Activated CD4-positive, alpha-beta T cell treated with anti-CD3 and anti-CD28 coated beads for 36 hours (primary cell): ENCODE data around the gene PRR33. TPM values are rescaled to one million over a fixed set of nuclear protein-coding genes. Genes with fewer than 3 reads are reported as not detected.

Source experiments
- ATAC-seq: fragments of 200-7000 bp; cut with Tn5 transposase; one replicate; pipeline ENCODE4 v1.10.0; 2021; ENCODE audit warnings: mild to moderate bottlenecking, moderate library complexity
- CTCF ChIA-PET: fragments of 350-600 bp; sonication (Branson Sonifier 250); formaldehyde crosslinking; loops from one replicate; lab custom pipeline; 2021; ENCODE audit warnings: antibody characterized with exemption; lab: Charles Lee
- POLR2A ChIA-PET: fragments of 350-600 bp; sonication (Branson Sonifier 250); formaldehyde crosslinking; loops from one replicate; lab custom pipeline; 2021; ENCODE audit warnings: antibody characterized with exemption, inconsistent platforms; lab: Charles Lee
- DNase-seq: peaks from one replicate; pipeline ENCODE4 v3.0.0-alpha.2; 2020
- H3K27ac Mint-ChIP-seq: one replicate; pipeline ENCODE4 v1.8.0; 2021; ENCODE audit warnings: mixed read lengths
- H3K27me3 Mint-ChIP-seq: one replicate; pipeline ENCODE4 v1.8.0; 2021; ENCODE audit warnings: mixed read lengths
- H3K36me3 Mint-ChIP-seq: one replicate; pipeline ENCODE4 v1.8.0; 2021; ENCODE audit warnings: low read depth, mixed read lengths
- H3K4me1 Mint-ChIP-seq: one replicate; pipeline ENCODE4 v1.8.0; 2021; ENCODE audit warnings: mixed read lengths
- H3K4me3 Mint-ChIP-seq: one replicate; pipeline ENCODE4 v1.8.0; 2021; ENCODE audit warnings: mild to moderate bottlenecking, moderate library complexity, mixed read lengths
- H3K9me3 Mint-ChIP-seq: one replicate; pipeline ENCODE4 v1.8.0; 2021; ENCODE audit warnings: low read depth, mixed read lengths
- intact Hi-C, 2 experiments: fragments of 100-400 bp; cut with DNase I in 1 of 2; cut with micrococcal nuclease in 1 of 2; formaldehyde crosslinking; loops; one replicate each; pipeline versions ENCODE4 v1.14.2 to v1.15.1; 2022 to 2024; cut with DNase I, micrococcal nuclease
- total RNA-seq, 2 experiments: library from RNA; stranded (reverse); gene quantifications; one replicate each; pipeline ENCODE4 v1.2.3, GENCODE V29; 2021

The PRR33 gene
- total RNA-seq, 2 experiments from 2014 or later: 0.07 to 0.09 TPM

- ATAC-seq: no peak
- intact Hi-C loops: no loop called here
- Mint-ChIP-seq H3K36me3 (no peaks in the 10 kb centered on the region), H3K4me1 (no peaks in the 10 kb centered on the region), H3K9me3 (no peaks in the 10 kb centered on the region), H3K27ac (no peak overlapping the region), H3K27me3 (no peaks in the 10 kb centered on the region), H3K4me3 (no peak overlapping the region)
- POLR2A ChIA-PET: no interaction called here
- CTCF ChIA-PET: interaction anchor here (0.7 to 1.1 kb wide), 2 partner anchors 26 to 396 kb away, joined by 3 to 4 read pairs; no protein-coding TSS in a partner anchor
- DNase-seq: no peak
Measured at GRCh38 chr11:1908618-1909017, 16.9 kb upstream of the PRR33 start.

DNA sequence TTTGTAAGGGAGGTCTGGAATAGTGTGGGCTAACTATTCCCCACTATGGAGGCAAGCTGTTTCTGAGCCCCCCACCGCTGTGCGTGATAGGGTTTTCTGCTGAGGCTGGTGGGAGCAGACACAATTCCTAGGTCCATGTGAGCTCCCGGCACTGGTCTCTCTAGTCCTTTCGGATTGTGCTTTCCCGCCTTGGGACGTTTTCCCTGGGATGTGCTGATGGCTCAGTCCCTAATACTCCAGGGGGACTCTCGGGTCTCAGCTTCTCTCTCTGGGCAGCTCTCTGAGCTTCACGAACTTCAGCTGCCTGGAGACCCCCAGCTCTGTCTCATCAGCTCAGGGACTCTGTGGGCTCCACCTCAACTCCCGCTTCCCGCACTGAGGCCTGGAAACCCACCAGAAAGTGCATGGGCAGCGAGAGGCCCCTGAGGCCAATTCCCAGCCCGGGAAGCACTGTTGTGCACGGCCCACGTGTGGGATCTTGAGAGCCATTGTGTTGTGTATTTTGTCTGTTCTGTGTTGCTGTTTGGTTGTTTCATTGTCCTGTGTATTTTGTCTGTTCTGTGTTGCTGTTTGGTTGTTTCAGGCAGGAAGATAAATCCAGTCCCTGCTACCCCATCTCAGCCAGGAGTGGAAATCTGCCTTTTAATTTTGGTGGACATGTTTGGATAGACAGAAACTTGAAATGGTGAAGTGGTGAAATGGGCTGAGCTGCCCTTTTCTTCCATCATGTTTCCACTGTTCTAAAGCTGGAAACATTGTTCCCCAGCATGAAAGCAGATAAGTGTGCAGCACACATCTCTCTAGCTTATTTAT lies 15.1 kb upstream of the PRR33 start:
- DNase-seq: no peak
- Mint-ChIP-seq H3K27ac (no peak overlapping the region), H3K36me3 (no peaks in the 10 kb centered on the region), H3K4me3 (no peak overlapping the region), H3K4me1 (no peaks in the 10 kb centered on the region), H3K27me3 (no peaks in the 10 kb centered on the region), H3K9me3 (no peaks in the 10 kb centered on the region)
- POLR2A ChIA-PET: no interaction called here
- CTCF ChIA-PET: interaction anchor here (0.6 to 1.3 kb wide), 7 partner anchors 24 to 246 kb away, joined by 3 to 4 read pairs (median 3); no protein-coding TSS in a partner anchor
- ATAC-seq: no peak
- intact Hi-C loops: no loop called here

GRCh38 chr11:1906181-1906580 lies 14.5 kb upstream of the PRR33 start:
- CTCF ChIA-PET: interaction anchor here (0.5 to 1.3 kb wide), 5 partner anchors 24 to 247 kb away, joined by 3 to 4 read pairs (median 3); no protein-coding TSS in a partner anchor

DNA sequence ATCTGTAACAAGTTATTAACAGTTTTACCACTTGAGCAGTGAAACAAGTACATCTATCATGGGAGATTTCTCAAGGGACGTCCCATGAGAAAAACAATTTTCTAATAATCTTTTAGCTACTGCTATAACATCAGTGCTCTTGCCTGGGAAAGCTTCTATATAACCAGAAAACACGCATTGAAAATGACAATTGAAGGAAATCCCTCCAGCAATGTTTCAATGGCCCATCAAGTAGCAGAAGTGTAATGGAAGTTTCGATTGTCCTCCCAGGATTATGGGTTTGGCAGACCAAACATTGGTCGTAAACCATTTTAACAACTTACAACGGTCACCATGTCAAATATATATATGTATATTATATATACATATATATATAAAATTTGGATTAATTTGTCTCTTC lies 8.0 kb upstream of the PRR33 start:
- intact Hi-C loops: no loop called here
- Mint-ChIP-seq H3K9me3 (no peaks in the 10 kb centered on the region), H3K27ac (no peak overlapping the region), H3K4me3 (no peak overlapping the region), H3K4me1 (no peaks in the 10 kb centered on the region), H3K27me3 (peaks cover 6% of the 10 kb centered on the region), H3K36me3 (no peaks in the 10 kb centered on the region)
- DNase-seq (no peak), ATAC-seq (no peak)
- CTCF ChIA-PET: interaction anchor here (1.2 kb wide), 1 partner anchor 67 kb away, joined by 3 read pairs; no protein-coding TSS in a partner anchor
- POLR2A ChIA-PET: no interaction called here

More at GRCh38 chr11:1906181-1906580, 14.5 kb upstream of the PRR33 start:
- no peaks in the 10 kb centered on the region for H3K4me1 Mint-ChIP-seq
- intact Hi-C loops: no loop called here
- H3K27ac Mint-ChIP-seq: no peak overlapping the region
- ATAC-seq: no peak
- no peak for DNase-seq
- H3K27me3 Mint-ChIP-seq: no peaks in the 10 kb centered on the region
- H3K9me3 Mint-ChIP-seq: no peaks in the 10 kb centered on the region
- no peak overlapping the region for H3K4me3 Mint-ChIP-seq
- H3K36me3 Mint-ChIP-seq: no peaks in the 10 kb centered on the region
- POLR2A ChIA-PET: no interaction called here

DNA sequence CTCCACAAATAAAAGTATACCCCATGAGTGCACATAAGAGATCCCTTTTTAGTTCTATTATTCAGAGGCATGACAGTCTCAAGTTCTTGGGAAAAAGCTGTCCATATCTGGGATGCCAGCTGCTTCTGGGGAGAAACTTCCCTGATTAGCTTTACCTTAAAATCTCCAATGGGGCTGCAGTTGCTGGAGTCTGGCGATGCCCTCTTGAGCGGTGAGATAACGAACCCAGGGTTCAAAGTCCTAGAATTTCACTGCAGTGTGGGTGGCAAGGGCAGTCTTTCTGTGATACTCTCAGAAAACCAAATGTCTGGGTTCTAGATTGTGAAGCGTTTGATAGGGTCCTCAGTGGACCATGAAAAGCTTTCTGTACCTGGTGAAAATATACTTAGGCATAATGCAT lies 7.4 kb upstream of the PRR33 start:
- H3K9me3 Mint-ChIP-seq: no peaks in the 10 kb centered on the region
- no peak for DNase-seq
- CTCF ChIA-PET: interaction anchor here (1.2 kb wide), 1 partner anchor 66 kb away, joined by 3 read pairs; no protein-coding TSS in a partner anchor
- no peaks in the 10 kb centered on the region for H3K4me1 Mint-ChIP-seq
- no peak overlapping the region for H3K4me3 Mint-ChIP-seq
- H3K36me3 Mint-ChIP-seq: no peaks in the 10 kb centered on the region
- POLR2A ChIA-PET: no interaction called here
- no peak overlapping the region for H3K27ac Mint-ChIP-seq
- intact Hi-C loops: no loop called here
- ATAC-seq: no peak
- H3K27me3 Mint-ChIP-seq: peaks cover 6% of the 10 kb centered on the region

DNA sequence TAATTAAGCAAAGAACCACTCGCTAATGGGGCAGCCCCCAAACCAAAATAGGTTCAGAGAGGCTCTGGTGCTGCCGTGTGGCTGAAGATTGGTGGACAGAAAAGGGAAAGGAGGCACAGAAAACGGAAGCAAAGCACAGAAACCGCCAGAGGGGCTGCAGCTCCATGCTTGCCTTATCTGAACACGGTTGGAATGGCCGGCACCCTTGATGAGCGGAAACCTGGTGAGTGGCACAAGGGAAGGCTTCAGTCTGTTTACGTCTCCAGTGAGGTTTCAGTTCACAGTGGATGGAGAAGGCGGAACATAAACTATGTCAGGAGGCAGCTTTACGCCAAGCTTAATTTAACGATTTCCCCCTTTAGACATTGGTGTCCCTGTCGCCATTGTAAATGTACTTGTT lies 5.2 kb upstream of the PRR33 start:
- CTCF ChIA-PET: interaction anchor here (0.7 to 0.9 kb wide), 3 partner anchors 113 to 1246 kb away, joined by 3 to 4 read pairs (median 3); no protein-coding TSS in a partner anchor
- POLR2A ChIA-PET: no interaction called here
- no peak for ATAC-seq
- no peak for DNase-seq
- H3K27me3 Mint-ChIP-seq: peaks cover 6% of the 10 kb centered on the region
- H3K4me3 Mint-ChIP-seq: no peak overlapping the region
- peaks cover 3% of the 10 kb centered on the region for H3K36me3 Mint-ChIP-seq
- intact Hi-C loops: no loop called here
- H3K27ac Mint-ChIP-seq: no peak overlapping the region
- H3K9me3 Mint-ChIP-seq: no peaks in the 10 kb centered on the region
- H3K4me1 Mint-ChIP-seq: peaks cover 7% of the 10 kb centered on the region

GRCh38 chr11:1896468-1896867 lies 4.8 kb upstream of the PRR33 start:
- ChIA-PET CTCF (interaction anchor here (0.7 kb wide), 2 partner anchors 113 to 1246 kb away, joined by 3 read pairs; no protein-coding TSS in a partner anchor), POLR2A (no interaction called here)
- DNase-seq (no peak), ATAC-seq (no peak)
- Mint-ChIP-seq H3K4me3 (no peak overlapping the region), H3K9me3 (no peaks in the 10 kb centered on the region), H3K4me1 (peaks cover 7% of the 10 kb centered on the region), H3K27ac (no peak overlapping the region), H3K27me3 (peaks cover 6% of the 10 kb centered on the region), H3K36me3 (peaks cover 3% of the 10 kb centered on the region)
- intact Hi-C loops: no loop called here

DNA sequence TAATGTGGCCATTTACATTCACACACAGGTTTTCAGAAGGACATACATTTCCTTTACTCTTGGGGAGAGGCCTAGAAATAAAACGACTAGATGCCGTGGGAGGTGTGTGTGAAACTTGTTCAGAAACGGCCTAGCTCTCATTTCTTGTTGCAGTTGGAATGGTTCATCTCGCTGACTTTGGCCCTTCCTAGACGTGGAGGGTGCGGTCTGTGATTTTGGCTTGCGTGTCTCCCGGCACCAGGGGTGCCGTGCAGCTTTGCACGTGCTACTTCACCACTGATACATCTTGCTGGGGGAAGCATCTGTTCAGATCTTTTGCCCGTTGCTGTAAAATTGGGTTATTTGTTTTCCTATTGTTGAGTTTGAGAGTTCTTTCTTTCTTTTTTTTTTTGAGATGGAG lies 3.1 kb upstream of the PRR33 start:
- ChIA-PET POLR2A (no interaction called here), CTCF (no interaction called here)
- H3K27ac Mint-ChIP-seq: no peak overlapping the region
- ATAC-seq (no peak), DNase-seq (no peak)
- no peaks in the 10 kb centered on the region for H3K9me3 Mint-ChIP-seq
- no peak overlapping the region for H3K4me3 Mint-ChIP-seq
- H3K27me3 Mint-ChIP-seq: peaks cover 6% of the 10 kb centered on the region
- H3K4me1 Mint-ChIP-seq: peaks cover 7% of the 10 kb centered on the region
- H3K36me3 Mint-ChIP-seq: peaks cover 8% of the 10 kb centered on the region
- intact Hi-C loops: loop anchor here (1.0 kb wide), 1 partner anchor 45 kb away; no protein-coding TSS in a partner anchor

- H3K27ac Mint-ChIP-seq: no peak overlapping the region
- H3K4me1 Mint-ChIP-seq: peaks cover 10% of the 10 kb centered on the region
- H3K27me3 Mint-ChIP-seq: peaks cover 6% of the 10 kb centered on the region
- H3K9me3 Mint-ChIP-seq: no peaks in the 10 kb centered on the region
- DNase-seq (no peak), ATAC-seq (no peak)
- intact Hi-C loops: loop anchor here (1.0 kb wide), 1 partner anchor 46 kb away; no protein-coding TSS in a partner anchor
- POLR2A ChIA-PET: no interaction called here
- H3K36me3 Mint-ChIP-seq: peaks cover 10% of the 10 kb centered on the region
- CTCF ChIA-PET: no interaction called here
- no peak overlapping the region for H3K4me3 Mint-ChIP-seq
Measured at GRCh38 chr11:1893581-1894359, 2.1 kb upstream of the PRR33 start.

DNA sequence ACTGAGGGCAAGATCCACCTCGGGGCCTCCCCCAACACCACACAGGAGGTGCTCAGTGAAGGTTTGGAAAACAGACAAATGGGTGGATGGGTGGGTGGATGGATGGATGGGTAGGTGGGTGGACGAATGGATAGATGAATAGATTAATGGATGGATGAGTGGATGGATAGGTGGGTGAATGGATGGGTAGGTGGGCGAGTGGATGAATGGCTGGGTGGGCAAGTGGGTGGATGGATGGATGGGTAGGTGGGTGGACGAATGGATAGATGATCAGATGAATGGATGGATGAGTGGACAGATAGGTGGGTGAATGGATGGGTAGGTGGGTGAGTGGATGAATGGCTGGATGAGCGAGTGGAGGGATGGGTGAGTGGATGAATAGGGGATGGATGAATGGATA lies 863 bp upstream of the PRR33 start:
- POLR2A ChIA-PET: no interaction called here
- Mint-ChIP-seq H3K4me1 (peaks cover 17% of the 10 kb centered on the region), H3K4me3 (no peak overlapping the region), H3K27ac (no peak overlapping the region), H3K9me3 (no peaks in the 10 kb centered on the region), H3K27me3 (peaks cover 3% of the 10 kb centered on the region), H3K36me3 (peaks cover 21% of the 10 kb centered on the region)
- CTCF ChIA-PET: interaction anchor here (1.8 to 3.0 kb wide), 2 partner anchors 11 to 24 kb away, joined by 7 to 11 read pairs; no protein-coding TSS in a partner anchor
- ATAC-seq: no peak
- DNase-seq: no peak
- intact Hi-C loops: no loop called here

DNA sequence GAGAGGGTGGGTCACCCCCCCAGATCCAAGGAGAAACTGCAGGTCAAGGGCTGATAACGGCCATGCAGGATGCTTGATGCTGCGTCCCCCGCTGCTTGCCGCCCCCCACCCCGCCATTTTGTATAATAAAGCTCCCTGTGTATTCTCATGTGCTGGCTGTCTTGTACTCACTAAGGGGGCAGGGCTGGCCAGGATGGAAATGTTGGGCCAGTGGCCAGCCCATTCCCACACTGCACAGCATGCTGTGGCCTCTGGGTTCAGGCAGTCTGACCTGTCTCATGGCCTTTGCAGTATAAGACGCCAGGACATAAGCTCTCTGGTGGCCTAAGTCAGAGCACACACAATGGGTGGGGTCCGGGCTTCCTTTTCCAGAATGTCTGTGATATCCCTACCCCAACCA lies 421 bp upstream of the PRR33 start:
- intact Hi-C loops: no loop called here
- Mint-ChIP-seq H3K4me1 (peaks cover 17% of the 10 kb centered on the region), H3K9me3 (no peaks in the 10 kb centered on the region), H3K27ac (no peak overlapping the region), H3K36me3 (peaks cover 23% of the 10 kb centered on the region), H3K4me3 (no peak overlapping the region), H3K27me3 (peaks cover 2% of the 10 kb centered on the region)
- ATAC-seq: no peak
- CTCF ChIA-PET: interaction anchor here (1.8 to 3.0 kb wide), 2 partner anchors 11 to 25 kb away, joined by 7 to 11 read pairs; no protein-coding TSS in a partner anchor
- POLR2A ChIA-PET: no interaction called here
- no peak for DNase-seq
